GM12878 (cell line): Measurements from ENCODE around the gene NSMCE1.

Experiments
- EED ChIP-seq: sonication (generic); IDR thresholded peaks from 2 replicates; pipeline ENCODE4 v1.6.1; 2016; ENCODE audit warnings: antibody characterized with exemption, low read depth
- EGR1 ChIP-seq, 2 experiments: IDR thresholded peaks; 1 replicate in 1 of 2; 2 replicates in 1 of 2; pipeline ENCODE4 v1.6.1; 2011 to 2012; ENCODE audit warnings: low read depth in 2 of 2, low read length in 2 of 2, borderline replicate concordance in 1 of 2, mild to moderate bottlenecking in 1 of 2, moderate library complexity in 1 of 2
- EP300 ChIP-seq, 2 experiments: fragments of 150-350 bp in 1 of 2; IDR thresholded peaks; 2 replicates each; pipeline ENCODE4 v1.6.1; 2011 to 2012; ENCODE audit warnings: low read depth in 2 of 2, low read length in 2 of 2, borderline replicate concordance in 1 of 2, improper control_type of control experiment in 1 of 2, inconsistent platforms in 1 of 2; ENCODE audit not compliant: control insufficient read depth in 1 of 2
- MTA2 ChIP-seq: fragments of 450-650 bp; IDR thresholded peaks from 2 replicates; pipeline ENCODE4 v1.6.1; 2016; ENCODE audit warnings: low read depth, mild to moderate bottlenecking, moderate library complexity
- MXI1 ChIP-seq: fragments of 150-350 bp; IDR thresholded peaks from 2 replicates; pipeline ENCODE4 v1.6.1; 2011; ENCODE audit warnings: low read depth, mild to moderate bottlenecking, inconsistent platforms, low read length, improper control_type of control experiment
- NRF1 ChIP-seq: conservative IDR thresholded peaks from 2 replicates; pipeline ENCODE4 v1.6.1; 2011; ENCODE audit warnings: mild to moderate bottlenecking, low read depth, low read length, improper control_type of control experiment
- PAX5 ChIP-seq: IDR thresholded peaks from 2 replicates; pipeline ENCODE4 v1.6.1; 2011; ENCODE audit warnings: low read depth, low read length, borderline replicate concordance
- SMC3 ChIP-seq: IDR thresholded peaks from 2 replicates; pipeline ENCODE4 v1.6.1; 2011; ENCODE audit warnings: low read length, improper control_type of control experiment, borderline replicate concordance
- TCF12 ChIP-seq: IDR thresholded peaks from 2 replicates; pipeline ENCODE4 v1.6.1; 2011; ENCODE audit warnings: low read depth, mild to moderate bottlenecking, low read length
- YY1 ChIP-seq: IDR thresholded peaks from 2 replicates; pipeline ENCODE4 v1.6.1; 2011; ENCODE audit warnings: low read depth, mild to moderate bottlenecking, low read length
- ZBED1 ChIP-seq: IDR thresholded peaks from 2 replicates; pipeline ENCODE4 v1.6.1; 2016; ENCODE audit warnings: borderline replicate concordance
- TF ChIP-seq, protein P1 (sequence below), 3 experiments: IDR thresholded peaks in 2 of 3; conservative IDR thresholded peaks in 1 of 3; 2 replicates each; pipeline ENCODE4 v1.5.1; 2011; ENCODE audit warnings: low read depth in 3 of 3, low read length in 3 of 3, mild to moderate bottlenecking in 3 of 3, control low read depth in 2 of 3, moderate library complexity in 2 of 3, inconsistent platforms in 1 of 3, mixed read lengths in 1 of 3; ENCODE audit not compliant: control insufficient read depth in 2 of 3, insufficient read depth in 1 of 3; ENCODE audit errors: extremely low read depth in 1 of 3
- TF ChIP-seq, protein P2 (sequence below): IDR thresholded peaks from 2 replicates; pipeline ENCODE4 v1.6.1; 2012; ENCODE audit warnings: low read depth, low read length, improper control_type of control experiment

DNA sequence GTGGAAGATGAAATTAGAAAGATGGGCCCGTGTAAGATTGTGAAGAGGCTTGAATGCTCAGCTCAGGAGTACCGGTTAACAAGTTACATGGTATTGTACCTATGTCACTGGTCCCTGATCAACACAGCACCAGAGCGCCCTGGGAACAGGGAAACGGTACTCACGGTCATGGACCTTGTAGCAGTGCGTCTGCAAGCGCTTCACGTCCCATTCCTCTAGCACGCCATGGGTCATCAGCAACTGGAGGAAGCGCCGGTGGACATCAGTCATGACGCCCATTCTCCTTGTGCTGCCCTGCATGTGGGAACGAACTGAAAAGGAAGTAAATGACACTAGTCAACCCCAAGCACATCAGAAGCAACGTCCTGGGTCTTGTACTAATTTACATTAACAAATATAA lies 11.3 kb downstream of the NSMCE1 start:
- TF ChIP-seq, protein P1, sequence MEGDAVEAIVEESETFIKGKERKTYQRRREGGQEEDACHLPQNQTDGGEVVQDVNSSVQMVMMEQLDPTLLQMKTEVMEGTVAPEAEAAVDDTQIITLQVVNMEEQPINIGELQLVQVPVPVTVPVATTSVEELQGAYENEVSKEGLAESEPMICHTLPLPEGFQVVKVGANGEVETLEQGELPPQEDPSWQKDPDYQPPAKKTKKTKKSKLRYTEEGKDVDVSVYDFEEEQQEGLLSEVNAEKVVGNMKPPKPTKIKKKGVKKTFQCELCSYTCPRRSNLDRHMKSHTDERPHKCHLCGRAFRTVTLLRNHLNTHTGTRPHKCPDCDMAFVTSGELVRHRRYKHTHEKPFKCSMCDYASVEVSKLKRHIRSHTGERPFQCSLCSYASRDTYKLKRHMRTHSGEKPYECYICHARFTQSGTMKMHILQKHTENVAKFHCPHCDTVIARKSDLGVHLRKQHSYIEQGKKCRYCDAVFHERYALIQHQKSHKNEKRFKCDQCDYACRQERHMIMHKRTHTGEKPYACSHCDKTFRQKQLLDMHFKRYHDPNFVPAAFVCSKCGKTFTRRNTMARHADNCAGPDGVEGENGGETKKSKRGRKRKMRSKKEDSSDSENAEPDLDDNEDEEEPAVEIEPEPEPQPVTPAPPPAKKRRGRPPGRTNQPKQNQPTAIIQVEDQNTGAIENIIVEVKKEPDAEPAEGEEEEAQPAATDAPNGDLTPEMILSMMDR (IDR thresholded peaks at IDR 0.05 in 2 of 3, conservative IDR thresholded peaks at IDR 0.05 in 1 of 3; ENCODE audit: control insufficient read depth in 2 of 3, extremely low read depth in 1 of 3, insufficient read depth in 1 of 3, low read depth in 3 of 3, low read length in 3 of 3): no peak
- no peak for TF ChIP-seq EED
- TF ChIP-seq, protein P2, sequence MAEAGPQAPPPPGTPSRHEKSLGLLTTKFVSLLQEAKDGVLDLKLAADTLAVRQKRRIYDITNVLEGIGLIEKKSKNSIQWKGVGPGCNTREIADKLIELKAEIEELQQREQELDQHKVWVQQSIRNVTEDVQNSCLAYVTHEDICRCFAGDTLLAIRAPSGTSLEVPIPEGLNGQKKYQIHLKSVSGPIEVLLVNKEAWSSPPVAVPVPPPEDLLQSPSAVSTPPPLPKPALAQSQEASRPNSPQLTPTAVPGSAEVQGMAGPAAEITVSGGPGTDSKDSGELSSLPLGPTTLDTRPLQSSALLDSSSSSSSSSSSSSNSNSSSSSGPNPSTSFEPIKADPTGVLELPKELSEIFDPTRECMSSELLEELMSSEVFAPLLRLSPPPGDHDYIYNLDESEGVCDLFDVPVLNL: no peak
- TF ChIP-seq MTA2: no peak
- no peak for TF ChIP-seq YY1
- no peak for TF ChIP-seq NRF1
- TF ChIP-seq EGR1 (IDR thresholded peaks at IDR 0.05; ENCODE audit: borderline replicate concordance in 1 of 2, low read depth in 2 of 2, low read length in 2 of 2): no peak
- TF ChIP-seq SMC3: no peak
- TF ChIP-seq TCF12: no peak
- TF ChIP-seq EP300 (IDR thresholded peaks at IDR 0.05; ENCODE audit: borderline replicate concordance in 1 of 2, control insufficient read depth in 1 of 2, low read depth in 2 of 2, low read length in 2 of 2): no peak
- TF ChIP-seq ZBED1: no peak
- no peak for TF ChIP-seq PAX5
- no peak for TF ChIP-seq MXI1
